GM18909 (cell line): ENCODE results near the gene ABI3BP.

Experiments
- ATAC-seq: cut with Tn5 transposase; IDR thresholded peaks from one replicate; pipeline ENCODE4 v1.9.1; 2021; ENCODE audit warnings: mild to moderate bottlenecking; ENCODE audit not compliant: unreplicated experiment, poor library complexity

ABI3BP gene

DNA sequence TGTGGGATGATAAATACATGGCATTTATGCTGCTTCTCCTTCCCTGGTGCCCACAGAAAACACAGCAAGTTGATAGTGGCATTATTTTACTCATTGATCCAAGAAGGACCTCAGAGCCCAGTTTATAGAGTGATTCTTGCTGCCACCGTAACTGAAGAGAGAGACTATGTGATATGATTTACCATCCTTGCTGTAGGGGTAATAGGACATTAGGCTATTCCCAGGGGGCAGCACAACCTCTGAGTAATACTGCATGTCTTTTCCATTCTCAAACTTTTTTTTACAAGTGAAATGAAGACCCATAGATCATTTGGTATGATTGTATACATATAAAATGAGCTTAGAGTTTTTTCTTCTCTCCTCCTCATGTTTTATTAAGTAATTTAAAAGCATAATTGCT is 136.4 kb downstream of the ABI3BP start:
- ATAC-seq: no peak

DNA sequence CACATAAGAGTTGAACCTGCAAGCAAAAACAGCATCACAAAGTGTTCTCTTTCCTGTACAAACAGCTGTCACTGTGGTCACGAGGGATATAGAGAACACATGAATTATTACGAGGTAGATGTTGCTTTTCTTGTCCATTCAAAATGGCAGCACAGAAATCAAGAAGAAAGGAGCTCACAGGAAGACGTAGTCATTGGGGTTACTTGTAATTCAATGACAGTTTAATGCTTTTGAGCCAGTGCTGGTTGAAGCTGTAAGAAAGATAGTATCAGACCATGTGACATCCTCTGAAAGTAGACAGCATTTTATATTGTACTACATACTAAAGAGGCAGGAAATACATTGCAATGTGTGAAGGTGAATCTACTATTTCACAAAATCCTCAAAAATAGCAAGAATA is 140.4 kb downstream of the ABI3BP start:
- ATAC-seq: no peak

DNA sequence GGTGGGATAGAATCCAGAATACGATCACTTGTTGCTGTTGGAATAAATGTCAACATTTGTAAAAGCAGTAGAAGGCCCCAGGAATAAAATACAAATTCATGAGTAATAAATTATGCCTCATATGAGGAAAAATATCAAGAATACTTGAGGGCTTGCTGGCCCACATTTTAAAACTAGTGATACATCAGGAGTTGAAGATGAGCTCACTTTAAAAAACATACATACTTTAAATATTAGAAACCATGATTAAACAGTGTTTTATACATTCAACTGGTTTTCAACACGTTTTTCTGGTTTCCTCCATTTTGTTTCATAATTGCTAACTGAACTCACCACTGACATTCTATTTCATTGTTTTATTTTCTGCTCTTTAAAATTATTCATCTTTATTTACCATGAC is 142.5 kb downstream of the ABI3BP start:
- no peak for ATAC-seq

DNA sequence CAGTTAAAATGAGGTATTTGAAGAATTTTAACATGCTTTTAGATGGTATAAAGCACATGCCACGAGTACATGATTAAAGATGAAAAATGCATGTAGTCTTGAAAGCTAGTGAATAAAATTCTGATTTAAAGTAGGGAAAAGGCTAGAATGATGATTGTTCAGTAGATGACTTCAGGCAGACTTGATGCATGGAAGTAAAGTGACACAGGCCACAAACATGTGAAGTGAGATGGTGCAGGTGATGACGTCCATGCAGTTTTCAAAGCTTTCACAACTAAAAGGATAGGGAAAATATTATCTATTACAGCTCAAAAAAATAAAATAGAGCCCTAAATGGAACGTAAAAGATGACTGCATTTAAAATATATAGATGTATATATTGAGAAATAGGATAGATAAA is 143.1 kb downstream of the ABI3BP start:
- no peak for ATAC-seq

DNA sequence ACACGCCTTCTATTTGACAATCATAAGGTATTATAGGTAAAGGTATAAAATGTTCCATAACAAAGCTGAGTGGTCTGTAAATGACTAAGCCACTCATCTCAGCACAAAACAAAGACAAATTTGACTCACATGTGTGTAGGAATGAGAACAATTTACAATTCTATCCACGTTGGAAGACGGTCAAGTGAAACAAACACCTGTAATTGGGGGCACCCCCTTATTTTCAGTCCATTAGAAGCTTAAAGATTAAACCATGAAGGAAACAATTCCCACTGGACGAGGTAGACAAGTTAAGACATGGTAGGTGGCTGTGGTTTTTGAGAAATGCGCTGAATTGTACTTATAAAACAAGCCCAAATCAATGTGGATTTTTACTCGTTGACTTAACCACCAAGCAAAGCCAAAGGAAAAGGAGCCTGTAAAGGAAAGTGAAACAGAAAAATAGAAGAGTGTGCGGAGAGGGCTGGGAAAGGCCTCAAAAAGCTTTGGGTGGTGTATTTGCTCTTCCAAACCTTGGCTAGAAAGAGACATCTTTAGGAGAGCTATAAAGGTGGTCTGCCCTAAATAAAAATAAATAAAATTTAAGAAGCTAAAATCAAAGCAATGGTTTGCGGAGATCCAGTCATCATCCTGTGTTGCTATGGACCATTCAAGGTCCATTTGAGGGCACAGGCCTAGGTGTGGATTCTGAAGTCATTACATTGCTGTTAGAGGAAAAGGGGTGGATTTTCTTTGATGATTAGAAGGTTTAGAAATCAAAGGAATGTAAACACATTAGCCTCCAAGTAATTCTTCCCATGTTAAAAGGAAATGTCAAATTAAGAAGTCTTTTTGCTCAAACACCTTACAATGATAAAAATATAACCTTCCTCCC is 148.9 kb downstream of the ABI3BP start:
- no peak for ATAC-seq

- ATAC-seq: no peak
These were observed 155.1 kb downstream of the ABI3BP start for GRCh38 chr3:100838157-100838556.

GRCh38 chr3:100836661-100837060 is 156.6 kb downstream of the ABI3BP start:
- ATAC-seq: no peak

DNA sequence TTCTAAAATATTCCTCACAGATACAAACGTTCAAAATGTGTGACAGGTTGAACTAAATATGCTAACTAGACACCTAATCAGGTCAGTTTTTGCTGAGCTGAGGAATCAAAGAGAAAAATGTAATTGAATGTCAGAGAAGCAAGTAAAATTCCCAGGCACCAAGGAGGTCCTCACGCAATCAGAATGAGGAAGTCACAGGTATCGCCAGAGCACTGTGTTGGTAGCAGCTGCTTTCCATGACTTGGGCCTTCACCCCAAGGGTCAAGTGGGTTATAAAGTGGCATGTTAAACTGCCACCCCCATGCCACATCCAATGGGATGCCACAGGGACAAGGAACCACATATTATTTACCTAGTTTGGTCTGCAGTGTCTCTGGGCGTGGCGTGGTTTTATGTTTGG is 158.9 kb downstream of the ABI3BP start:
- no peak for ATAC-seq

GRCh38 chr3:100833483-100833882 is 159.7 kb downstream of the ABI3BP start:
- ATAC-seq: no peak

- no peak for ATAC-seq
These were observed 161.6 kb downstream of the ABI3BP start for GRCh38 chr3:100831629-100832028.

DNA sequence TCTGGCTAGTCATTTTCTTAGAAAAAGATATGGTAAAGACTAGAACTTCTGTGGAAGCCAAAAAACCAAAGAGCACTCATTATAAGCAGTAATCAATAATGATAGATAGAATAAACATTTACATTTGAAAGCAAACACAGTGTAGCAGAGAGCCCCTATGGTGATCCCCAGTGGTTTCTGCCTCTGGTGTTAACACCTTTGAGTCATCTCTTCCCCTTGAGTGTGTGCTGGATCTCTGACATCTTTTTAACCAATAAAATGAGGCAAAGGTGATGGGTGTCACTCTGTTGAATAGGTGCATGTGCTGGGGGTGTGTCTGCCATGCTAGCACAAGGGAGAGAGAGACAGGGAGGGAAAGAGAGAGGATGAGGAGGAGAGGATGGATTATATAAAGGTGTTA is 162.3 kb downstream of the ABI3BP start:
- ATAC-seq: no peak

DNA sequence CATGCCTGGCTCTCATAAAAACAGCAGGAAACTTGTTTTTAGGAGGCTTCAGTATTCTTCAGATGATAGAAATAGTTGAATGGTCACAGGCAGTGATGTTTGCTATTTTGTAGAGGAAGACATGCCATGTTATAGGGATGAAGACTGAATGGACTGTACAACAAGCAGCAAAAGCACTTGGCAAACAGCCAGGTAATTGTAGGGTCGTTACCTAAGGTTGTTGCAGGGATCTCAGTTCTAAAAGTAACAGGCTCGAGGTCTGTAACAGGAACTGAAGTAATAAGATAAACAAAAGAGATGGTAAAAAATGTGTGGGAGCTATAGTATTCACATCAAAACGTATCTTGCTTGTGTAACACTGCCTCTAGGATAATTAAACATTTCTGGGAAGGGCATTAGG is 167.6 kb downstream of the ABI3BP start:
- ATAC-seq: no peak

GRCh38 chr3:100815583-100815982 is 177.6 kb downstream of the ABI3BP start:
- no peak for ATAC-seq

GRCh38 chr3:100813828-100814227 is 179.4 kb downstream of the ABI3BP start:
- ATAC-seq: no peak

GRCh38 chr3:100811779-100812507 is 181.3 kb downstream of the ABI3BP start:
- ATAC-seq: peak; percentile 71

GRCh38 chr3:100810671-100811070 is 182.6 kb downstream of the ABI3BP start:
- ATAC-seq: no peak

DNA sequence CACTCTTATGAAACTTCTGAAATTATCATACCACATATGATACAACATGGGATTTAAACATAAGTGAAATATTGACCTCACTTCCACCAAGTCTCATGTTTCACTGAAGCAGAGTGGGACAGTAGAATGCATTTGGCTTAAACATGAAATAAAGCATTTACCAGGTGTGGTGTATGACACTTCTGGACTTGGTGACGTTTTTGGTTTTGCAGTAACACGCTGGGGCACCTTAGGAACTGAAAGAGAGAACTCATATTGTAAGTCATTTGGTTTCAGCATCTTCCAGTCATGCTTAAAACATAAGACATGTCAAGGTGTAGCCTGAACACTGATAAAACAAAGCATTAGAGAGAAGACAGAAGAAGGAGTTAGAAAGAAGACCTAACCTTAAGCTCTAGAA is 188.6 kb downstream of the ABI3BP start:
- no peak for ATAC-seq

DNA sequence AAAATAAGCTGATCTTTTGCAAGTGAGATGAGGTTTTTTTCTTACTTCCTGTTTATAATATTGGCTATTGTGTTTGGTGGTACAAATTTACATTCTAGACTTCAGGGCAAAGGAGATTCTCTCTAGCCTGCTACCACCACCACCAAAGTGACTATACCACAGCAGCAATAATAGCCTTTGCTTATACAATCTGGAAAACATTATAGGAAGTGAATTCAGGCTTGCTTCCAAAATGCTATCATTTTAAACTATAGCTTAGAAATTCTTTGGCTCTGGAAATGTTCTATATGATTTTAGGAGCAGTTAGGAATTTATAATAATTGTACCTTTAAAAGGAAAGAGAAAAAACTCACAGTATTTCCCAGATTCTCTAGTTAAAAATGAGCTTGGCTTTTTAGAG is 189.5 kb downstream of the ABI3BP start:
- ATAC-seq: no peak

DNA sequence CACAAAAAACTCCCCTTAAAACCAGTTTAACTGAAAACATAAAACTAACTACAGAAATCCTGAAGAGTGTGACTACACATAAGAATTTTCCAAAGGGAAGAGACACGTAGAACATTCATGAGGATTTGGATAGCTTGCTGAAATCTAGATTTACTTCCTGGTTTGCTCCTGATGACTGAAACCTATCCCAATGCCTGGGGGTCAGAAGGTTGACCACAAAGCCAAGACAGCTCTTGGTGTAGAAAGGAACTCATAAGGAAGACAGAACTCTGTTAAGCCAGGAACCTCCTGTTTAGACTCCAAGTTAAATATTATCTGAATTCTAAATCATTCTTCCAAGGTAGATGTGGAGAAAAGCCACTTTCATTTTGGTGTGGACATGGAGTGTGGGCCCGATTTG is 191.1 kb downstream of the ABI3BP start:
- ATAC-seq: no peak

GRCh38 chr3:100798012-100798411 is 195.2 kb downstream of the ABI3BP start:
- ATAC-seq: no peak

DNA sequence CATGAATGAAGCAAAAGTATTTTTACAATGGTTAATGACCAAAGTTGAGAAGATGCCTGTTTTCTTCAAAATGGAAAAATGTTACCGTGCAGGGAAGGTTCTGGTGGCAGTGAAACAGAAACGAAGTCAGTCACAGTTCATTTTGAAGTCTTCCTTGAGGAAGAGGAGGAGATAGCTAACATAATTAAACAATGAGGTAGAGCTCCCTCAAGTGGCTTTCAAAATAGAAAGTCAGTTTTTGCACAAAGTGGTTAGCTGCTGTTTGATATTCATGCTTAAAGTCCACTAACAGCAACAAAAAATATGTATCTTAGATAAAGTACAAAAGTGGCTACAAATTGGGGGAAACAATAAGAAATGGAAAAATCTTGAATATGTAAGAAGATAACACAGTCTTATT is 196.7 kb downstream of the ABI3BP start:
- peak; percentile 66 for ATAC-seq

- no peak for ATAC-seq
These were observed 203.6 kb downstream of the ABI3BP start for GRCh38 chr3:100789579-100789978.
